Esophagus muscularis mucosa (tissue), 4 donors: ENCODE data around the gene CHGA. TPM values are rescaled to one million over a fixed set of nuclear protein-coding genes. Genes with fewer than 3 reads are reported as not detected.

ENCODE experiments used
- DNase-seq: peaks from one replicate; pipeline ENCODE4 v3.0.0-alpha.2; 2017; ENCODE audit errors: extremely low spot score
- H3K27ac ChIP-seq, 4 donors: fragments of 200-600 bp; sonication (generic); replicated peaks in 1 of 4; 1 replicate in 3 of 4; 2 replicates in 1 of 4; pipeline ENCODE4 v1.5.1; 2016 to 2019; ENCODE audit warnings: mild to moderate bottlenecking in 1 of 4
- H3K27me3 ChIP-seq, 4 donors: fragments of 200-600 bp; sonication (generic); one replicate each; pipeline versions ENCODE4 v1.5.1 to v1.6.0; 2016 to 2019
- H3K36me3 ChIP-seq, 4 donors: fragments of 200-600 bp; sonication (generic); one replicate each; pipeline ENCODE4 v1.5.1; 2016 to 2019
- H3K4me1 ChIP-seq, 4 donors: fragments of 200-600 bp; sonication (generic); one replicate each; pipeline ENCODE4 v1.5.1; 2016 to 2019
- H3K4me3 ChIP-seq, 4 donors: fragments of 200-600 bp; sonication (generic); 1 replicate in 2 of 4; 2 replicates in 2 of 4; pipeline ENCODE4 v1.5.1; 2016 to 2019; ENCODE audit warnings: mild to moderate bottlenecking in 4 of 4, moderate library complexity in 1 of 4
- H3K9me3 ChIP-seq, 4 donors: fragments of 200-600 bp; sonication (generic); 1 replicate in 3 of 4; 2 replicates in 1 of 4; pipeline ENCODE4 v1.5.1; 2016 to 2019
- CTCF ChIP-seq, 3 experiments: fragments of 200-600 bp in 2 of 3; fragments of 450-650 bp in 1 of 3; sonication (generic) in 2 of 3; IDR thresholded peaks; one replicate each; pipeline ENCODE4 v1.5.1; 2017 to 2019; ENCODE audit warnings: antibody characterized with exemption in 3 of 3, mild to moderate bottlenecking in 2 of 3, moderate library complexity in 1 of 3
- EP300 ChIP-seq: sonication (generic); formaldehyde crosslinking; IDR thresholded peaks from one replicate; pipeline ENCODE4 v1.6.1; 2017; ENCODE audit warnings: antibody characterized with exemption
- POLR2A ChIP-seq: fragments of 450-650 bp; IDR thresholded peaks from one replicate; pipeline ENCODE4 v1.6.1; 2017; ENCODE audit warnings: antibody characterized with exemption, moderate library complexity, mild to moderate bottlenecking, low read depth
- POLR2AphosphoS5 ChIP-seq, 2 donors: sonication (generic); formaldehyde crosslinking; IDR thresholded peaks; one replicate each; pipeline ENCODE4 v1.6.1; 2017; ENCODE audit warnings: antibody characterized with exemption in 2 of 2
- WGBS: methylation state at CpG from one replicate; pipeline ENCODE4 v1.1.5; 2018; 5-methylcytosine and 5-hydroxymethylcytosine counted together
- intact Hi-C: fragments of 100-400 bp; cut with DNase I; formaldehyde crosslinking; loops from one replicate; pipeline ENCODE4 v1.15.1; 2023
- total RNA-seq, 4 donors: library from RNA; depleted of rRNA; stranded (reverse); fragments of >200 nt; gene quantifications; one replicate each; pipeline versions ENCODE4 v1.1.0 to v1.2.1, GENCODE V29; 2016

The CHGA gene
- total RNA-seq, 4 donors from 2014 or later = 1.2 to 2.5 (median 1.3) TPM

GRCh38 chr14:92906420-92906819 lies 16.5 kb upstream of the CHGA start:
- no peak overlapping the region for H3K4me3 ChIP-seq
- no peak for TF ChIP-seq POLR2AphosphoS5 (IDR thresholded peaks at IDR 0.05)
- TF ChIP-seq POLR2A = no peak
- no peak for TF ChIP-seq CTCF (IDR thresholded peaks at IDR 0.05)
- TF ChIP-seq EP300 = no peak
- H3K27ac ChIP-seq = no peak overlapping the region
- no peaks in the 10 kb centered on the region for H3K36me3 ChIP-seq
- H3K9me3 ChIP-seq = no peaks in the 10 kb centered on the region
- H3K4me1 ChIP-seq = no peaks in the 10 kb centered on the region
- H3K27me3 ChIP-seq = peaks cover 0 to 30% (median 0%) of the 10 kb centered on the region in 4 donors
- intact Hi-C loops = no loop called here
- DNase-seq = no peak
- WGBS = 82% methylated on average over 6 of the region's 6 CpGs

DNA sequence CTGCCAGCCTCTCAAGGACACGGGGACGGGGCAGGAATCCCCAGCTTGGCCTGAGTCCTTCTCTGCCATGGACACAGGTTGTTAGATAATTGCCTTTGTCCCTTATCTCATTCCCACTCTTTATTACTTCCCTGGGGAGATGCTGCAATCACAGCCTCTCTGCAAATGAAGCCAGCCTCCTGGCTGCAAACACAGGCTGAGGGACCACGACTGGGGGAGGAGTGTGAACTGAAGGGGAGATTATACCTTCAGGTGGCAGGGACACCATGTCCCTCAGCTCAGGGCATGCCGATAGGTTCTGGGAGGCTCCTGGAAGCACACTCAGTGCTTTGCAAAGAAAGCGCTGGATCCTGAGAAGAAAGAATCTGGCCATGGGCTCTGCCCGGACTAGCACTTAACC lies 16.1 kb upstream of the CHGA start:
- H3K36me3 ChIP-seq = no peaks in the 10 kb centered on the region
- H3K27ac ChIP-seq = no peak overlapping the region
- no peak for TF ChIP-seq POLR2AphosphoS5 (IDR thresholded peaks at IDR 0.05)
- no peak for TF ChIP-seq CTCF (IDR thresholded peaks at IDR 0.05)
- TF ChIP-seq POLR2A = no peak
- no peak for TF ChIP-seq EP300
- intact Hi-C loops = no loop called here
- DNase-seq = no peak
- no peaks in the 10 kb centered on the region for H3K9me3 ChIP-seq
- WGBS = 58% methylated on average over 2 of the region's 6 CpGs
- H3K27me3 ChIP-seq = peaks cover 0 to 27% (median 0%) of the 10 kb centered on the region in 4 donors
- no peak overlapping the region for H3K4me3 ChIP-seq
- H3K4me1 ChIP-seq = no peaks in the 10 kb centered on the region

DNA sequence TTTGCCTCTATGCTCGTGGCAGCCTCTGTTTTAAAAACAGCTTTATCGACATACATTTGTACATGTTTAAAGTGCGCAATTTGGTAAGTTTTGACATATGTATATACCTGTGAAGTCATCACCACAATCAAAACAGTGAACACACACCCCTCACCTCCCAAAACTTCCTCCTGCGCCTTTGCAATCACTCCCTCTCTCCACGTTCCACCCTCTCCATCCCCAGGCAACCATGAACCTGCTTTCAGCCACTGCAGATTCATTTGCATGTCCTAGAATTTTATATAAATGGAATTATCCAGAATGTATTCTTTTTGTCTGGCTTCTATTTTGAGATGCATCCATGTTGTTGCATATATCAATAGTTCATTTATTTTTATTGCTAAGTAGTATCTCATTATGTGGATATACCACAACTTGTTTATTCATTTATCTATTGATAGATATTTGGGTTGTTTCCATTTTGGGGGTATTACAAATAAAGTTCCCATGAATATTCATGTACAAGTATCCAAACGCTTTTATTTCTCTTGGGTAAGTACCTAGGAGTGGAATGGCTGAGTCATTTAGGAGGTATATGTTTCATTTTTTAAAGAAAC lies 15.5 kb upstream of the CHGA start:
- Histone ChIP-seq H3K4me3 (no peak overlapping the region), H3K27ac (no peak overlapping the region), H3K36me3 (no peaks in the 10 kb centered on the region), H3K27me3 (peaks cover 0 to 21% (median 0%) of the 10 kb centered on the region in 4 donors), H3K9me3 (no peaks in the 10 kb centered on the region), H3K4me1 (no peaks in the 10 kb centered on the region)
- intact Hi-C loops = no loop called here
- TF ChIP-seq CTCF (IDR thresholded peaks at IDR 0.05) = no peak
- TF ChIP-seq POLR2A = no peak
- no peak for TF ChIP-seq POLR2AphosphoS5 (IDR thresholded peaks at IDR 0.05)
- no peak for TF ChIP-seq EP300
- WGBS = 85% methylated on average over 6 of the region's 6 CpGs
- no peak for DNase-seq

DNA sequence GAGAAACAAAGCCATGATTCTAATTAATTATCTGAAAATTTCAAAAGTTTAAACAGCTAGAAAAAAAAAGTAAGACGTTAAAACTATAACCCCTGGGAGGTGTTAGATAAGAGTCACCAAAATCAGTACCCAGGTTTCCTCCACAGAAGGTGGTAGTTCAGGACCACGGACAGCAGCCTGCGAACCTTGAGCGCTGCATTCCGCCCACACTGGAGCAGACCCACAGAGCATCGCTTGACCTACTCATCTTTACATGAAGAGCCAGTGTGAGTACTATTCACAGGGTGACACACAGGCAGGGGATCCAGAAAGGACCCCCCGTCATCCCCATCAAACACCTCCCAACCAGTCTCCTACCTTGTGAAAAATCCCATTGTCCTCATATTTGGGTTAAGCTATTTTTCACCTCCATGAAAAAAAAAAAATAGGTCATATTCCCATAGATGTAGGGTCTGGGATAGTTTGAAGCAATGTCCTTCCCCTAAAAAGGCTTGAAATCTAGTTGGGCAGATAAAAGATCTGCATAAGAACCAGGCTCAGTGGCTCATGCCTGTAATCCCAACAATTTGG lies 8.8 kb upstream of the CHGA start:
- H3K9me3 ChIP-seq = no peaks in the 10 kb centered on the region
- intact Hi-C loops = no loop called here

More for the DNA sequence above, 8.8 kb upstream of the CHGA start:
- H3K36me3 ChIP-seq = no peaks in the 10 kb centered on the region
- H3K27me3 ChIP-seq = peaks cover 0 to 18% (median 0%) of the 10 kb centered on the region in 4 donors
- H3K27ac ChIP-seq = no peak overlapping the region
- WGBS = 19% methylated on average over 7 of the region's 7 CpGs
- no peak for TF ChIP-seq POLR2A
- TF ChIP-seq CTCF (IDR thresholded peaks at IDR 0.05) = no peak
- no peak for TF ChIP-seq EP300
- TF ChIP-seq POLR2AphosphoS5 (IDR thresholded peaks at IDR 0.05) = no peak
- H3K4me1 ChIP-seq = no peaks in the 10 kb centered on the region
- DNase-seq = no peak
- no peak overlapping the region for H3K4me3 ChIP-seq
